Measurements from ENCODE around the gene ZFHX3. TPM values are rescaled to one million over a fixed set of nuclear protein-coding genes. Genes with fewer than 3 reads are reported as not detected.

The ZFHX3 gene
- total RNA-seq, 1 experiment from 2014 or later = 1.5 TPM

DNA sequence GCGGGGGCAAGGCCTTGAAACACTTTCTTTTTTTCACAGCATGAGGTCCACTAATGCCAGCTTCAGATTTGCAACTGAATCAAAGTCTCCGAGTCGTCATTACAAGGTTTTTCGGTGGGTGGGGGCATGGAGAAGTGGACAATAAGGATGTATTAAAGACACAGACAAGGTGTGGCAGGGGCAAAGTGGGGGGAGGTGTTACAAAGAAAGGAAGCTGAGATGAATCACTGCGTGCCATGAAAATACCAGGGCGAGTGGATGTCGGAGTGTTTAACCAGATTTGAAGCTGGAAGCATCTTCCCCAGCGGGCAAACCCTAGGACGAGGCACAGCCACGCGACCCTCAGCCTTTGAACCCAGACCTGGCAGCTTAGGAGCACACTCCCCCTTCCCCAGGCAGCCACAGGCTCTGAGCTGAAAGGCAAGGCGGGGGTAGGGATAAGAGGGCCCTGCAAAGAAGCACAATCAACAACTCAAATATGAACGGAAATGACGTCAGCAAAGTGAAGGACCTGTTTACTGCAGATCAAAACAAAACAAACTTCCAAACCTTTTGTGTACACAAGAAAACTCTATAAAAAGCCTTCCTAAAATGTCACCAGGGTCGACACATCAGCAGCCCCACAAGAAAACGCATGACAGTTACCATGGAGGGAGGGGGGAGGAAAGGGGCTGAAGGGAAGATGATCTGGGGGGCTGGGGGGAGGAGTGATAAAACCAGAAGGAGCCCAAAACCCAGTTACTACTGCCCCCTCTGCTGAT, 5.6 kb upstream of the ZFHX3 start:
- no peaks in the 10 kb centered on the region for H3K9me3 ChIP-seq (ENCODE audit: control insufficient read depth, low read depth, low read length)
- H3K4me3 Mint-ChIP-seq = no peak overlapping the region; a peak in 1 of 5 replicates
- no peak overlapping the region for H2BK12ac ChIP-seq (ENCODE audit: insufficient read length, low read depth, low read length)
- H3K36me3 Mint-ChIP-seq (ENCODE audit: insufficient read depth in 1 of 3, low read depth in 3 of 3) = peaks cover 0 to 3% (median 0%) of the 10 kb centered on the region in 3 experiments; a peak in 1 of 7 replicates
- H4K20me1 ChIP-seq (ENCODE audit: control insufficient read depth, insufficient read depth, insufficient read length) = no peaks in the 10 kb centered on the region
- no peak overlapping the region for H2BK5ac ChIP-seq (ENCODE audit: insufficient read length, low read length)
- no peak overlapping the region for H2BK20ac ChIP-seq (ENCODE audit: low read depth, low read length, poor library complexity, severe bottlenecking)
- no peak overlapping the region for H3K9ac ChIP-seq (ENCODE audit: extremely low read depth, insufficient read length, low read length)
- H3K27ac ChIP-seq (ENCODE audit: insufficient read length, low read depth, low read length) = no peak overlapping the region
- H3K56ac ChIP-seq (ENCODE audit: insufficient read length, low read depth, low read length) = no peak overlapping the region
- no peak overlapping the region for H4K8ac ChIP-seq (replicated peaks; ENCODE audit: insufficient read length, low read depth, low read length)
- no peak overlapping the region for H3K4ac ChIP-seq (ENCODE audit: low read depth, low read length)
- no CpG with 5 or more reads among the region's 16 CpGs for WGBS (ENCODE audit: extremely low coverage, insufficient read length, low lambda C conversion rate)
- H3K4me2 ChIP-seq (ENCODE audit: insufficient read depth, insufficient read length, low read length) = peak overlapping the region; percentile 69
- H3K18ac ChIP-seq (ENCODE audit: insufficient read length, low read depth, low read length) = peak overlapping the region; percentile 60
- TF ChIP-seq, protein P1, sequence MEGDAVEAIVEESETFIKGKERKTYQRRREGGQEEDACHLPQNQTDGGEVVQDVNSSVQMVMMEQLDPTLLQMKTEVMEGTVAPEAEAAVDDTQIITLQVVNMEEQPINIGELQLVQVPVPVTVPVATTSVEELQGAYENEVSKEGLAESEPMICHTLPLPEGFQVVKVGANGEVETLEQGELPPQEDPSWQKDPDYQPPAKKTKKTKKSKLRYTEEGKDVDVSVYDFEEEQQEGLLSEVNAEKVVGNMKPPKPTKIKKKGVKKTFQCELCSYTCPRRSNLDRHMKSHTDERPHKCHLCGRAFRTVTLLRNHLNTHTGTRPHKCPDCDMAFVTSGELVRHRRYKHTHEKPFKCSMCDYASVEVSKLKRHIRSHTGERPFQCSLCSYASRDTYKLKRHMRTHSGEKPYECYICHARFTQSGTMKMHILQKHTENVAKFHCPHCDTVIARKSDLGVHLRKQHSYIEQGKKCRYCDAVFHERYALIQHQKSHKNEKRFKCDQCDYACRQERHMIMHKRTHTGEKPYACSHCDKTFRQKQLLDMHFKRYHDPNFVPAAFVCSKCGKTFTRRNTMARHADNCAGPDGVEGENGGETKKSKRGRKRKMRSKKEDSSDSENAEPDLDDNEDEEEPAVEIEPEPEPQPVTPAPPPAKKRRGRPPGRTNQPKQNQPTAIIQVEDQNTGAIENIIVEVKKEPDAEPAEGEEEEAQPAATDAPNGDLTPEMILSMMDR (conservative IDR thresholded peaks at IDR 0.05) = no peak
- no peak overlapping the region for H4K91ac ChIP-seq (ENCODE audit: insufficient read length, low read depth, low read length)
- peaks cover 8% of the 10 kb centered on the region for H3K23me2 ChIP-seq (ENCODE audit: insufficient read length, low read depth, low read length, poor library complexity, severe bottlenecking)
- no peaks in the 10 kb centered on the region; a peak in 2 of 5 replicates for H3K9me3 Mint-ChIP-seq
- no peak overlapping the region for H2AK5ac ChIP-seq (ENCODE audit: insufficient read length, low read length)
- H3K23ac ChIP-seq (ENCODE audit: insufficient read length, low read depth, low read length) = no peak overlapping the region
- no peaks in the 10 kb centered on the region for H3K79me2 ChIP-seq (ENCODE audit: insufficient read depth, low read length)
- H3K4me1 Mint-ChIP-seq = peaks cover 8 to 38% of the 10 kb centered on the region in 2 experiments
- H3K27me3 Mint-ChIP-seq (ENCODE audit: low read depth) = no peaks in the 10 kb centered on the region
- H3K27me3 ChIP-seq (ENCODE audit: insufficient read depth, low read length) = peaks cover 62% of the 10 kb centered on the region
- H3K79me1 ChIP-seq (ENCODE audit: insufficient read depth, low read depth, low read length, poor library complexity, severe bottlenecking) = no peaks in the 10 kb centered on the region
- no peak overlapping the region for H3K14ac ChIP-seq (ENCODE audit: insufficient read depth, low read length)
- DNase-seq = no peak
- peaks cover 11% of the 10 kb centered on the region for H3K4me1 ChIP-seq (ENCODE audit: insufficient read depth, low read length)
- H2BK120ac ChIP-seq (ENCODE audit: low read depth, low read length, poor library complexity, severe bottlenecking) = no peak overlapping the region
- H3K27ac Mint-ChIP-seq = no peak overlapping the region; a peak in 3 of 7 replicates
- H4K5ac ChIP-seq (ENCODE audit: insufficient read length, low read depth, low read length) = no peak overlapping the region
- H3T11ph ChIP-seq (ENCODE audit: low read length) = no peak overlapping the region
- H2BK15ac ChIP-seq (ENCODE audit: low read depth, low read length) = no peak overlapping the region
- H2AFZ ChIP-seq (ENCODE audit: low read length) = no peak overlapping the region

Measured in H9 (cell line).